NCI-H1105 treated with DMSO at 0.1 percent for 48 hours (cell line): ENCODE data around the gene ITSN1.
"Not testable (repeated sequence)": the region's sequence is repeated elsewhere in the genome, so short reads cannot be mapped to it uniquely, and the experiment has no call there.

ENCODE experiments used
- DNase-seq: peaks from one replicate; lab custom pipeline; 2025; lab: John Stamatoyannopoulos, UW

Gene ITSN1

DNA sequence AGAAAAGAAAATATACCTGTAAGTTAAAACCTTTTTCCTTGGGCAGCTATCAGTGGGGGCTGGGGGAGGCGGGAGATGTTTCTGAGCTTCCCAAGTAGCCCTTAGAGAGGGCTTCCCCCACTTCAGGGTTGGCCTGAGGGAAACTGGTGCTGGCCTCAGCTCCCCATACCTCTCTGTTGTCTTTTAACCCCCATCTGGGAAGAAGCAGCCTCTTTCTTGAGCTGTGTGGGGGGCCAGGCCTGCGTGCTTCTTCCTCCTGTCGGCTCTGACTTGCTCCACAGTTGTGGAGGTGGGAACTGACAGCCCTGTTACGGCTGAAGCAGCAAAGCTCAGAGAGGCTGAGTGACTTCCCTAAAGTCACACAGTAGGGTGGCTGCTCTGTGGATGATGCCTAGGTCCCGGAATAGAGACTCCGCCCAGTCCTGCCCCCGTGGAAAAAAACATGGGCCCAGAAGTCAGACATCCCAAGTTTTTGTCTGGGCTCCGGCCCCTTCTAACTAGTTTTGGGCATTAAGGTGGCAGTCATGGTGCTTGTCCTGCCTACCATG lies 218.1 kb downstream of the ITSN1 start:
- no peak for DNase-seq

DNA sequence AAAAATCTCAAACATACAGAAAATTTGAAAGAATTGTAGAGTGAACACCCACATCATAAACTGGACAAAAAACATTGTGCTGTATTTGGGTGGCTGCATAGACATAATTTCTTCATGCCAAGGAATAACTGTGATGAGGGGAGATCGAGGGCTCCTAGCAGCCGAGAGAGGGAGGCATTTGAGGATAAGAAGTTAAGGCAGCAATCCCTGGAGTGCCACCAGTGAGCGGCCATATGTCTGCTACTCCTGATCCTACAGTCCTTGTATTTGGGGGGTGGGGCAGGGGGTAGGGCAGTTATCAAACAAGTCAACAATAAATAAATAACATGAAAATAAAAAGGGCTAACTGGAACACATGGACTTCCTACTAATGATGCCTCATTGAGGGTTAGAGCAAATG lies 218.8 kb downstream of the ITSN1 start:
- no peak for DNase-seq

DNA sequence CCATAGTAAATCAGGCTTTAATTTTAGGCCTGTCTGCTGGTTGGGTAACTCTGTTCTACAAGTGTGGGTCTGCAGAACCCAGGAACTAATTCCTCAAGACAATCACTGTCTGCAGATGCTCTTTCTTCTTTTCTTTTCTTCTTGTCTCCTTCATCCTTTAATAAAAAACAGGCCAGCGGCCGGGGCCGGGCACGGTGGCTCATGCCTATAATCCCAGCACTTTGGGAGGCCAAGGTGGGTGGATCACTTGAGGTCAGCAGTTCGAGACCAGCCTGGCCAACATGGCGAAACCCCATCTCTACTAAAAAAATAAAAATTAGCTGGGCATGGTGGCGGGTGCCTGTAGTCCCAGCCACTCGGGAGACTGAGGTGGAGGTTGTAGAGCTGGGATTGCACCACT lies 220.9 kb downstream of the ITSN1 start:
- DNase-seq, result not testable (repeated sequence)

DNA sequence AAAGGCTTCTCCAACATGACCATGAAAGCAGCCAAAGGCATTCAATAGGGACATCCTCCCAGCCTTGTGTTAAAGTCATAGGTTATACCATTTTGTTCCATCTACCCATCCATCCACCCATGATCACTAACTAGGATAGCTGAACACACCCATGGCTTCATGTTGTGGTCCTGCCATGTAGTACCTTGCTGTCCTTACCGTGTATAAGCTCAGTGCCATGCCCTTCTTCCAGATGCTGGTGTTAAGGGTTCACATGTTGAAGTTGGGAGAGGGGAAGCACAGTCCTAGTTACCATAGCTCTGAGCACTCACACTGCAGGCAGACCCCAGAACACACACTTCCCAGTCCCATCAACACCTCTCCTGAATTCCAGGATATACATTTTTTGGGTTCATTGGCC lies 221.8 kb downstream of the ITSN1 start:
- no peak for DNase-seq

DNA sequence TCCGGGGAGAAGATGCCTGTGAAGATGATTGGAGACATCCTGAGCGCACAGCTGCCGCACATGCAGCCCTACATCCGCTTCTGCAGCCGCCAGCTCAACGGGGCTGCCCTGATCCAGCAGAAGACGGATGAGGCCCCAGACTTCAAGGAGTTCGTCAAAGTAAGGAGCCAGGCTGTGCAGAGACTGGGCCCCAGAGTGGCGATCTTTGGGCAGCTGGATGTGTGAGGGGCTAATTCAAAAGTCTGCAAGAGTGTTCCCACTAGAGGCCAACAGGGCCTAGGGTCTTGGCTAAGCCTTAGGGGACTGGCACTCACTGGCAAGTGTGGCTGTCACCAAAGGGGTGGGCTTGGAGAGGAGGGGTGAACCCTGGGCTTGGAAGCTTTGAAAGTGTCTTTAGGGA lies 222.9 kb downstream of the ITSN1 start:
- DNase-seq, result no peak

DNA sequence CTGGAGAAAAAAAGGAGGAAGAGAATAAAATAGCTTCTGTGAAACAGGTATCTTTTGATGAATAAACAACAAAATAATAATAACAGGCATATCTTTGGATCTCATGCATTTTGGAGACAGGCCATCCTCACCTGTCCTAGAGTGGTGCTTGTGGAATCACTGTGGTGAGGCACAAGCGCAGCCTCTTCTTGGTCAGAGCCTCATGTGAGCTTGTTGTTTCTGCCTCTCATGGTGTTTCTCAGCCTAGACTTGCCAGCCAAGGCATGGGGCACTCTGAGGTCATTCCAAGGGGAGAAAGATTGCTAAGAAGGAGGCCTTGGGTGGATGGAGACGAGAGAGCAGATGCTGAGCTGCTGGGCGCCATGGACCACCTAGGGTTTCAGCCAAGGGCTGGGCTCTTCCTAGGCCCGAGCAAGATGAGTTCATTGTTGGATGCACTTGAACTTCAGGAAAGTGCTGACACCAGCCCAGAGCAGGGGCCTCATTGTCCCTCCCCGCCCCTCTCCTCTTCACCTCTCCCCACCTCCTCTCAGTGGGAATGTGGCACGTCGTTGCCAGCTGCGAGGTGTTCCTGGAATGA lies 223.8 kb downstream of the ITSN1 start:
- no peak for DNase-seq

DNA sequence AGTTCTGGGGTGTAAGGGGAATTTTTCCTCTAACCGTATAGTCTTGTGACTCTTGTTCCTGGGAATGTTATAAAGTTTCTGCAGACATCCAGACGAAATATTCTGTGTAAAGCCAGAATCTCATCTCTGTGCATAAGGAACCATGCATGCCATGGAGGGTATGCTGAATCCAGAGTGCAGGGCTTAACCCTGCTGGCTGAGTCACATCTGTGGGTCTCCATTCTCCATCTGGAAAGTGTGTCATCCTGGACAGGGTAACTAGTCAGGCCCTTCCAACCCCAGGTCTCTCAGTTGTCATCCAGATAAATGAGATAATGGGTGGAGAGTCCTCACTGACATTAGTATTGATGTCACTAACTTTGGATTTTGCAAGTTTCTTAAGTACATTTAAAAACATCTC lies 224.5 kb downstream of the ITSN1 start:
- no peak for DNase-seq

DNA sequence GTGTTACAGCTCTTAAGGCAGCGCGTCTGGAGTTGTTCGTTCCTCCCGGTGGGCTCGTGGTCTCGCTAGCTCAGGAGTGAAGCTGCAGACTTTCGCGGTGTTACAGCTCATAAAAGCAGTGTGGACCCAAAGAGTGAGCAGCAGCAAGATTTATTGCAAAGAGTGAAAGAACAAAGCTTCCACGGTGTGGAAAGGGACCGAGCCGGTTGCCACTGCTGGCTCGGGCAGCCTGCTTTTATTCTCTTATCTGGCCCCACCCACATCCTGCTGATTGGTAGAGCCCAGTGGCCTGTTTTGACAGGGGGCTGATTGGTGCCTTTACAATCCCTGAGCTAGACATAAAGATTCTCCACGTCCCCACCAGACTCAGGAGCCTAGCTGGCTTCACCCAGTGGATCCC lies 225.6 kb downstream of the ITSN1 start:
- DNase-seq, result not testable (repeated sequence)

DNA sequence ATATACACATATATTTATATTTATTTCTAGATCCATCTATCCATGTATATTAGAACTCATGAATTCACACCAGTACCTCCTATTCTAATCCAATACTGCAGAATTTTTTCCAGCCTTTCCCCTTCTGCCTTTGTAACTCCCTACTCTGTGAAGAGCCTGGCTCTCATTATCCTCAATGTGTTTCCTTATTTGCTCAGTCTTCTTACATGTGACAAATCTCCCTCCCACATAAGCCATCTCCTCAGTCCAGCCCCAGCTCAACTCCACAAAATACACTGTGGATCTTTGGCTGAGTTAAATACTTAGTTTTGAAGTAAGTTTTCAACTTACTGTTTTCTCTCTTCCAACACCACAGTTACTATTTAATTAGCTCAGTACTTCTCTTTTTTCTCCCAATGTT lies 227.6 kb downstream of the ITSN1 start:
- DNase-seq, result no peak

DNA sequence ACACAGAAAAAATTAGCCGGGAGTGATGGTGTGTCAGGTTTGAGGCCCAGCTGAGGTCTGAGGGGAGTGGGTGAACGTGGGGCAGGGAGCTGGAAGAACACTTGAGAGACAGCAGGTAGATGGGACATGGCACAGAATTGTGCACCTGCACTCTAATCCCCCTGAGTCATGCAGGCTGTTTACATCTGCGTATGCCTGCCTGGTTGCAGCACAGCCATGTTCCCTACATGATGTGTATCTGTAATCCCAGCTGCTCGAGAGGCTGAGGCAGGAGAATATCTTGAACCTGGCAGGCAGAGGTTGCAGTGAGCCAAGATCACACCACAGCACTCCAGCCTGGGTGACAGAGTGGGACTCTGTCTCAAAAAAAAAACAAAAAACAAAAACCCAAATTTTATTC lies 228.5 kb downstream of the ITSN1 start:
- no peak for DNase-seq

DNA sequence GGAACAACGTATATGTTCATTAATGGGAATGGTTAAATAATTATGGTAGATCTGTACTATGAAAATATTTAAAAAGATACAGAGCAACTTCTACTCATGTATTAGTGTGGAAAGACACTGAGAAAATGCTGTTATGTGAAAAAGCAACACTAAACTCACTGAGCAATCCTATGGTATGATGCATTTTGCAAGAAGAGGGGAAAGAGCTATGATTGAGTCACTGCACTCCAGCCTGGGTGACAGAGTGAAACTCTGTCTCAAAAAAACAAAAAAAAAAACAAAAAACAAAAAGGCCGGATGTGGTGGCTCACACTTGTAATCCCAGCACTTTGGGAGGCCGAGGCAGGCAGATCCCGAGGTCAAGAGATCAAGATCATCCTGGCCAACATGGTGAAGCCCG lies 228.9 kb downstream of the ITSN1 start:
- no peak for DNase-seq

DNA sequence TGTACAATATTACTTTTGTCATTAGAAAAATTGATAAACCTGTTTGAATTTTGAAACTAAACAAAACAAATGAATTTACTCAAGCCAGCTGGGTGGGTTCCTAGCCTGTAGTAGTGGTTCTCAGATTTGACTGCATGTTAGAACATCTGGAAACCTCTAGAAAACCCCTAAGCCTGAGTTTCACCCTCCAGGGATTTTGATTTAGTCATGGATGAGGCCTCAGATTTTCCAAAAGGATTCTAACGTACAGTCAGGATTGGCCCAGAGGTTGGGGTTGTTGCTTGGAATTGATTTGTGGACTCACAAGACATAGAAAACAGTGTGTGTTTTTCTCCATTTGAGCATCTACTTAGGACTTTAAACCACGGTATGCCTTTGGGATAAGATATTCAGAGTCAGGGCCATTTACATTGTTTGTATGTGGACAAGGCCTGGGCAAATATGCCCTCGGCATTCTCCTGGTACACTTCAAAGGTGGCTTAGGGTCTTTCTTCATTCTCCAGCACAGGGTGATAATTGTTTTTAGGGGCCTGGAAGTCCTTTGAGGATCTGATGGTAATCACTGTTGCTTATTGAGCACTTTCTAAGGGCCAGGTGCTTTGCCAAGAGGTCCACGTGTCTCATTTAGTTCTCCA lies 230.7 kb downstream of the ITSN1 start:
- DNase-seq, result no peak

DNA sequence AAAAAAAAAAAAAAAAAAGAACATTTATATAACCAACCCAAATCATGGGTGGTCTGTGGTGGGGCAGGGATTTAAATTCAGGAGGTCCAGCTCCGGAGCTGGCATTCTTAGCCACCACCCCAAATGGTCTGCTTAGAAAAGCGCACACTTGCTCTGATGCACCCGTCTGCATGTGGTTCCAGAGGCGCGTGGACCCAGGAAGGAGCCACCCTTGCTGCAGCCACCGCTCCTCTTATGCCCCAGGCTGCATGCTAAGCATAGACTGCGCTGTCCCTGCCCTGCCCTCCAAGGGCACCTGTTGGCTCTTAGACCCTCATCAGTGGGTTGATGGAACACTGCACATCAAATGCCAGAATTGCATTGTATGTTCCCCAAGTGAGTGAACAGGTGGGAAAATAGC lies 231.9 kb downstream of the ITSN1 start:
- no peak for DNase-seq

DNA sequence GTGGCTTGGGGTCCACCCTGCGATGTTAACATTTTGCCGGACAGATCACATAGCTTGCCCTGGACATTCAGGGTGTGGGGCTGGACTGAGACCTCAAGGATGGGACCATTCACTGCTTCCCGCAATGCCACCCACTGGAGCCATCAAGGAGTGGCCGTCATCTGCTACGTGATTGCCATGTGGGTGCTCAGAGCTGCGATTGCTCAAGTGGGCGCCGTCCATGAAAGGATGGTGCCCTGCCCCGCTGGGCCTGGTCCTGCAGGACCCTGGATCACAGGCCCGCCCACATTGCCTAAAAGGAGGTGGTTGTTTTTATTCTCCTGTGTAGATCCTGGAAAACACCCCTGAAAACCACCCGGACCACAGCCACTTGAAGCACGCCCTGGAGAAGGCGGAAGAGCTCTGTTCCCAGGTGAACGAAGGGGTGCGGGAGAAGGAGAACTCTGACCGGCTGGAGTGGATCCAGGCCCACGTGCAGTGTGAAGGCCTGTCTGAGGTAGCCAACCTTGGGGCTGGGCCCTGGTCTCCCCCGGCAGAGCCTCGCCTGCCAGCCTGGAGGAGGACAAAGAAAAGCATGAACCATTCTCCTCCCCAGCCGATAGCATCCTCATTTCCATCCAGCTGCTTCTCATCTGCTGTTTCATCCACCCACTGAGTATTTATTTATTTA lies 232.9 kb downstream of the ITSN1 start:
- no peak for DNase-seq

DNA sequence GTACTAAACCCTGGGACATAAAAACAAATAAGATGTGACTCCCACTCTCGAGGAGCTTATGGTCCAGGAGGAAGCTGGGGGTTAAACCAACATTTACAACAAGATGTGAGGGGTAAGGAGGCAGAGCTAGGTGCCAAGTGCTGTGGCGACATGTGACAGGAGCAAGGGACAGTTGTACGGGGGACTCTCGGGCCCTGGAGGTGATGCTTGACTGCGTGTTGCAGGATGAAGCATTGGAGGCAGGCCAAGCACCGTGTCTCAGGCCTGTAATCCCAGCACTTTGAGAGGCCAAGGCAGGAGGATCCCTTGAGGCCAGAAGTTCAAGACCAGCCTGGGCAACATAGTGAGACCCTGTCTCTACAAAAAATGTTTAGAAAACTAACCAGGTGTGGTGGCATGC lies 236.5 kb downstream of the ITSN1 start:
- DNase-seq, result no peak

DNA sequence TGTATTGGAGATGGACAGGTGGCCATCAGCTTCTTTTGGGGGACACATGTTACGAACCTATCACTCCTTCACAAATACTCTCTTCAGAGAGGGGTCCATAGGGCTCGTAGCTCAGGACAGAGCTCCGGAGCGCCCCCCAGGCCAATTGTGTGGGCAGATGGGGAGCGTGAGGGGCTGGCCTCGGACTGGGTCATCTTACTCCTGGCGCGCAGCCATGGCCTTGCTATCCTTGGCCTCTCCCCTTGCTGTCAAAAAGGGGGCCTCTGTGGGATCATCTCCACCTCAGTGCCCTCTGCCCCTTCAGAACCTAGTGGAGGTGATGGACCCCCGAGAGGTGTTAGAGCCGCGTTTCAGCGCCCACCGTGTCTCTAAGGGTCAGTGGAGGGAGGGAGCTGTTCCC lies 238.3 kb downstream of the ITSN1 start:
- DNase-seq, result no peak

DNA sequence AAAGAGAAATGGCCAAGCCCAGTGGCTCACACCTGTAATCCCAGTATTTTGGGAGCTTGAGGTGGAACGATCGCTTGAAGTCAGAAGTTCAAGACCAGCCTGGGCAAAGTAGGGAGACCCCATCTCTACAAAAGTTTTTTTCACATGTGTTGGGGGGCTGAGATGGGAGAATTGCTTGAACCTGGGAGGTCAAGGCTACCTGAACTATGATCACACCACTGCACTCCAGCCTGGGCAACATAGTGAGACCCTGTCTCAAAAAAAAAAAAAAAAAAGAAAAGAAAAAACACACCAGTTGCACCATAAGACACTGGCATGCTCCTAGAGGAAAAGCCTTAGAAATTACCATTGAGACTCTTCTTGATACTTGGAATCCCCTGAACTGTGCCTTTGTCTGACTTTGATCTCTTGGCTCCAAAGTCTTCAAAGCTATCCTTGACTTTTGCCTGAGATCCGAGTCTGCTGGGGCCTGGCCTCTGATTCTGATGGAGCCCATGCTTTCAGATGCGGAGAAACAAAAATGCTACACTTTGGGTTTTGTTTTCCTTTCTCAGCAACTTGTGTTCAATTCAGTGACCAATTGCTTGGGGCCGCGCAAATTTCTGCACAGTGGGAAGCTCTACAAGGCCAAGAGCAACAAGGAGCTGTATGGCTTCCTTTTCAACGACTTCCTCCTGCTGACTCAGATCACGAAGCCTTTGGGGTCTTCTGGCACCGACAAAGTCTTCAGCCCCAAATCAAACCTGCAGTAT lies 239.6 kb downstream of the ITSN1 start:
- DNase-seq, result no peak

DNA sequence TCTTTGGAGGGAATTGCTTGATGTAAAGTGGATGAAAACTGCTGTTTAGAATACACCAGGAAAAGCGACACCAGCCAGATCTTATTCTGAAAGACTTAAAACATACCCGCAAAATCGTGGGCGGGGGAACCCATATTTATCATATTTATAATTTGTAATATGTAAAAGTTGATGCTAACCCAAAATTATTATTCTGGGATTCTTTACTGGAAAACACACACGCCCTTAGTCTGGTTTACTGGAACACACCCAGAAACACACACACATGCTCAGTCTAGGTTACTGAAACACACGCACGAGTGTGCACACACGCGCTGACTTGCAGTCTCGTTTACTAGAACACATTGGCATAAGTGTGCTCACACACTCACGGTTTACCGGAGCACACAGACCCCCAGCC lies 240.8 kb downstream of the ITSN1 start:
- DNase-seq, result no peak

DNA sequence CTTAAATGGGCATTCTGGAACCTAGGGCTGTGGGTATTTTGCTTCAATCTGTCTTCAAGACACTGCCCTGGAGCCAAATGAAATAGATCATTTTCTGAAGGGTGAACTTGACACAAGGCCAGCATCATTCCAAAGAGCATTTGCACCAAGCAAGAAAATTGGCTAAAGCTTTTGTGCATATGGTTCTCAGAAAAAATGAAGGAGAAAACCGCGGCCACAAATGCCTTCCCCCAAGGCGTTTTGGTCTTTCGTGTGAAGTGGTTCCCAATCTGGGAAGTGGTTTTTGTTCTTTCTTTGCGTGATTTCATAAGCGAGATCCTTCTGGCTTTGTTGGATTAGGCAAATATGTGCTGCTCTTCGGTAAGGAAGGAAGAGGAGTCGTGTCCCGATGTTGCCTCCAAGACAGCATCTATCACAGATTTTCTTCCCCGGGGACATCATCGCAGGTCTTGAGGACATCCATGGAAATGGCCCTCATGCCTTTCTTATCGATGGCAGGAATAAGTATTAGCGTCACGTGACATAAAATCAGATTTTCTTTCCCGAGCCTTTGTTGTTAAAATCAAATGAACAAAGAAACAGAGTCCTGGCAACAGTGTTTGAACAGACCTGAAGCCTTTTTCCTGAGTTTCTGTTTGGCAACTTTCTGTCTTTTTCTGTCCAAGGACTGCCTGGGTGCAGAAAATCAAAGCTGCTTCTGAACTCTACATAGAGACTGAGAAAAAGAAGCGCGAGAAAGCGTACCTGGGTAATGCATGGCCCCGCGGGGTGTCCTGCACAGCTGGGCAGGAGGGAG lies 242.3 kb downstream of the ITSN1 start:
- no peak for DNase-seq

DNA sequence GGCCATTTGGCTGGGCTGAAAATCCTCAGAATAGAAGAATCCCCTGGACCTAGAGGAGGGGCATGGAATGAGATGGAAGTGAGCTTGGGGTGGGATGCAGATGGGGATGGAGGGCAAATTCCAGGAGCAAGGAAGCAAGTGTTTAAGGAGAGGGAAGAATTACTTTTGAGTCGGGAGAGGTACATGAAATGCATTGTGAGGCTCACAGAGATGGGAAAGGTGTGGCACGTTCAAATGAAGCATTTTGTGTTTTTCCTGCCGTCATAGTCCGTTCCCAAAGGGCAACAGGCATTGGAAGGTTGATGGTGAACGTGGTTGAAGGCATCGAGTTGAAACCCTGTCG lies 242.8 kb downstream of the ITSN1 start:
- no peak for DNase-seq

DNA sequence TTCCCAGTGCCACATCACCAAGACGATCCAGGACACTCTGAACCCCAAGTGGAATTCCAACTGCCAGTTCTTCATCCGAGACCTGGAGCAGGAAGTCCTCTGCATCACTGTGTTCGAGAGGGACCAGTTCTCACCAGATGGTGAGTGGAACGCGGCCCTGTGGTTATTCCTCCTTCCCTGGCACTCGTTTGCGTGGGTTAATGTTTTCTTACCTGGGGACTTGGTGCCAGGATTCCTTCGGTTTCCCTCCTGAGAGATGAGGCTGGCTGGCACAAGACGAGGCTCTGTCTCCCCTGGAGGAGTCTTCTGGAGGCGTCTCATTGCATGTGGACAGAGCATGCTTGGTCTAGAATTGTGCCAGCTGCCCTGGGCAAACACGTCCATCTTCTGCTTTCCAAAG lies 244.0 kb downstream of the ITSN1 start:
- no peak for DNase-seq

DNA sequence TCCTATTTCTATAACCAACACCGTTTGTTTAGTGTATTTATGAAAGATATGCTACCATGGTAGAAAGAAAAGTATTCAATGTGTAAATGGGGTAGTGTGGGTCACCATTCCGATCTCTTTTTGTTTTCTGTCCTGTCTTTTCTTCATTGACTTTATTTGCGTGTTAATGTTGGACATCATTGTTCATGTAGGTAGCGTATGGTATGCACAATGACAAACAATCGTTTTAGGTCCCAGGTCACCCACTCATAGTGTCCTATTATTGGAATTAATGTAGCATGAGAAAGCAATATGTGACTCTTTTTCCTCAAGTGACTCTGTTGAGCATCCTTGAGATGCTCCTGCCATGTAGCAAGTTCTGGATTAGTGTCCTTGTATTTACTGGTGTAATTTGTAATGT lies 247.9 kb downstream of the ITSN1 start:
- no peak for DNase-seq
